Vagina (tissue), 2 donors: ENCODE data around the gene EIF3I. TPM values are rescaled to one million over a fixed set of nuclear protein-coding genes. Genes with fewer than 3 reads are reported as not detected.

Experiments
- DNase-seq, 2 donors: peaks; one replicate each; pipeline ENCODE4 v3.0.0-alpha.2; 2017; ENCODE audit errors: extremely low spot score in 2 of 2
- H3K27ac ChIP-seq: fragments of 200-600 bp; sonication (generic); one replicate; pipeline ENCODE4 v1.5.1; 2019
- H3K27me3 ChIP-seq: fragments of 200-600 bp; sonication (generic); one replicate; pipeline ENCODE4 v1.5.1; 2019
- H3K36me3 ChIP-seq, 2 donors: fragments of 200-600 bp; sonication (generic); one replicate each; pipeline ENCODE4 v1.5.1; 2017 to 2019
- H3K4me1 ChIP-seq: fragments of 200-600 bp; sonication (generic); one replicate; pipeline ENCODE4 v1.5.1; 2019
- H3K4me3 ChIP-seq, 2 donors: fragments of 200-600 bp; sonication (generic); 1 replicate in 1 of 2; 2 replicates in 1 of 2; pipeline ENCODE4 v1.5.1; 2016 to 2019
- H3K9me3 ChIP-seq: fragments of 200-600 bp; sonication (generic); one replicate; pipeline ENCODE4 v1.5.1; 2019
- POLR2A ChIP-seq, 2 donors: fragments of 450-650 bp; IDR thresholded peaks; one replicate each; pipeline ENCODE4 v1.6.1; 2017; ENCODE audit warnings: antibody characterized with exemption in 2 of 2, mild to moderate bottlenecking in 2 of 2, moderate library complexity in 2 of 2
- POLR2AphosphoS5 ChIP-seq, 2 donors: sonication (generic); formaldehyde crosslinking; IDR thresholded peaks; one replicate each; pipeline ENCODE4 v1.9.0; 2017; ENCODE audit warnings: antibody characterized with exemption in 2 of 2, mild to moderate bottlenecking in 2 of 2, low read depth in 1 of 2; ENCODE audit not compliant: insufficient read depth in 1 of 2
- intact Hi-C: fragments of 100-400 bp; cut with DNase I; formaldehyde crosslinking; loops from one replicate; pipeline ENCODE4 v1.15.1; 2023
- total RNA-seq: library from RNA; depleted of rRNA; stranded (reverse); fragments of >200 nt; gene quantifications from one replicate; pipeline ENCODE4 v1.2.3, GENCODE V29; 2016
- TF ChIP-seq, protein P1 (sequence below), 3 experiments: fragments of 450-650 bp in 2 of 3; fragments of 200-600 bp in 1 of 3; sonication (generic) in 1 of 3; IDR thresholded peaks; one replicate each; pipeline ENCODE4 v1.5.1; 2017 to 2019; ENCODE audit warnings: antibody characterized with exemption in 3 of 3, mild to moderate bottlenecking in 2 of 3, moderate library complexity in 2 of 3

Gene EIF3I
- total RNA-seq, 1 donor from 2014 or later = 164 TPM

DNA sequence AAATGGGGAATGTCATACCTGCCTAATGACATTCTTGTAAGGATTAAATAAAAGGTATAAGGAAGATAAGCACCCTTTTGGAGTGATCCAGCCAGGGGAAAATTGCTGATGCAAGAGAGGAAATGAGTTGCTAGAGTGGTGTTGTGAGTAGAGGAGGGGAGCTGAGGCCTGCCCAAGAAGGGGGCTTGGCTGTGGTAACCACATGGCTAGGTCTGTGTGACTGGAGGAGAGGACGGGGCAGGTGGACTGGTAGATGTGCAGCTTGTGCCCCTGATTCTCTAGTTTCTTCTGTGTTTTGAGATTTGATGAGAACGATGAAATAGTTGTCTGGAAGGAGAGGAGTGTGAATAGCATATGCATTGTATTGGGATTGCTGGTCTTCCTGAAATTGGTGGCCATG lies 36.1 kb upstream of the EIF3I start:
- Histone ChIP-seq H3K4me3 (no peak overlapping the region), H3K36me3 (peaks cover 0 to 77% of the 10 kb centered on the region in 2 donors), H3K9me3 (no peaks in the 10 kb centered on the region), H3K4me1 (peaks cover 40% of the 10 kb centered on the region), H3K27ac (no peak overlapping the region), H3K27me3 (no peaks in the 10 kb centered on the region)
- intact Hi-C loops = no loop called here
- TF ChIP-seq POLR2AphosphoS5 (IDR thresholded peaks at IDR 0.05; ENCODE audit: insufficient read depth in 1 of 2, low read depth in 1 of 2) (no peak), POLR2A (IDR thresholded peaks at IDR 0.05) (no peak)
- TF ChIP-seq, protein P1, sequence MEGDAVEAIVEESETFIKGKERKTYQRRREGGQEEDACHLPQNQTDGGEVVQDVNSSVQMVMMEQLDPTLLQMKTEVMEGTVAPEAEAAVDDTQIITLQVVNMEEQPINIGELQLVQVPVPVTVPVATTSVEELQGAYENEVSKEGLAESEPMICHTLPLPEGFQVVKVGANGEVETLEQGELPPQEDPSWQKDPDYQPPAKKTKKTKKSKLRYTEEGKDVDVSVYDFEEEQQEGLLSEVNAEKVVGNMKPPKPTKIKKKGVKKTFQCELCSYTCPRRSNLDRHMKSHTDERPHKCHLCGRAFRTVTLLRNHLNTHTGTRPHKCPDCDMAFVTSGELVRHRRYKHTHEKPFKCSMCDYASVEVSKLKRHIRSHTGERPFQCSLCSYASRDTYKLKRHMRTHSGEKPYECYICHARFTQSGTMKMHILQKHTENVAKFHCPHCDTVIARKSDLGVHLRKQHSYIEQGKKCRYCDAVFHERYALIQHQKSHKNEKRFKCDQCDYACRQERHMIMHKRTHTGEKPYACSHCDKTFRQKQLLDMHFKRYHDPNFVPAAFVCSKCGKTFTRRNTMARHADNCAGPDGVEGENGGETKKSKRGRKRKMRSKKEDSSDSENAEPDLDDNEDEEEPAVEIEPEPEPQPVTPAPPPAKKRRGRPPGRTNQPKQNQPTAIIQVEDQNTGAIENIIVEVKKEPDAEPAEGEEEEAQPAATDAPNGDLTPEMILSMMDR (IDR thresholded peaks at IDR 0.05) = no peak
- DNase-seq = no peak

DNA sequence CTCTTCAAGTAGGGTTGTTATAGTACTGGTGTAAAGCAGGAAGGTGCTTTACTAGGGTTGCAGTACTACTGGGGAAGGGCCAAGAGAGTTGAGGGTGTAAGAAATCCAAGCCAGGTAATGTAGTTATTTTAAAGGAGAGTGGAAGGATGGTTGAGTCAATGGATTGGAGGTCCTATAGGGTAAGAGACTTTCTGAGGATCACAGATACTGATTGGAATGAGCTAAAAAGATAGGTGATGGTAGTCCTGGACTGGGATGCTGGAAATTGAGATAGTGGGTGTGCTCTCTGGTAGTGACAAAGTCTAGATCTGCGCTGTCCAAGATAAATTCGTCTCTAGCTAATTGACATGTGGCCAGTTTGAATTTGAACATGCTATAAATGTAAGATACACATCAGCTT lies 35.7 kb upstream of the EIF3I start:
- no peak overlapping the region for H3K27ac ChIP-seq
- H3K27me3 ChIP-seq = no peaks in the 10 kb centered on the region
- intact Hi-C loops = no loop called here
- H3K9me3 ChIP-seq = no peaks in the 10 kb centered on the region
- H3K36me3 ChIP-seq = peaks cover 0 to 77% of the 10 kb centered on the region in 2 donors
- TF ChIP-seq, protein P1 (IDR thresholded peaks at IDR 0.05) = no peak
- no peak for TF ChIP-seq POLR2AphosphoS5 (IDR thresholded peaks at IDR 0.05; ENCODE audit: insufficient read depth in 1 of 2, low read depth in 1 of 2)
- no peak for TF ChIP-seq POLR2A (IDR thresholded peaks at IDR 0.05)
- H3K4me1 ChIP-seq = peaks cover 36% of the 10 kb centered on the region
- H3K4me3 ChIP-seq = no peak overlapping the region
- no peak for DNase-seq

DNA sequence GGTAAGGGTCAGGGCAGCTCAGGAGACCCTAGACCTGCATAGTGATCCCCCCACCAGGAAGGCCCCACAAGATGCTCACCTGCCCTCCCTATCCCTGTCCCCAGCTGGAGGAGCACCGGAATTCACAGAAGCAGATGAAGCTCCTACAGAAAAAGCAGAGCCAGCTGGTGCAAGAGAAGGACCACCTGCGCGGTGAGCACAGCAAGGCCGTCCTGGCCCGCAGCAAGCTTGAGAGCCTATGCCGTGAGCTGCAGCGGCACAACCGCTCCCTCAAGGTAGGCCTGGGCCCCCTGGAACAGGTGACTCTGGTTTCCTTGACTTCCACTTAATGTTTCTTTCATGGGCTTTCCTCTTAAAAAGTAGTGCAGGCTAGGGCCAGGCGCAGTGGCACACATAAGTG lies 34.4 kb upstream of the EIF3I start:
- no peaks in the 10 kb centered on the region for H3K9me3 ChIP-seq
- no peak for TF ChIP-seq POLR2AphosphoS5 (IDR thresholded peaks at IDR 0.05; ENCODE audit: insufficient read depth in 1 of 2, low read depth in 1 of 2)
- TF ChIP-seq, protein P1 (IDR thresholded peaks at IDR 0.05) = no peak
- TF ChIP-seq POLR2A (IDR thresholded peaks at IDR 0.05) = no peak
- H3K4me1 ChIP-seq = peaks cover 22% of the 10 kb centered on the region
- H3K27me3 ChIP-seq = no peaks in the 10 kb centered on the region
- intact Hi-C loops = no loop called here
- no peak overlapping the region for H3K4me3 ChIP-seq
- DNase-seq = no peak
- no peak overlapping the region for H3K27ac ChIP-seq
- H3K36me3 ChIP-seq = peaks cover 0 to 79% of the 10 kb centered on the region in 2 donors

DNA sequence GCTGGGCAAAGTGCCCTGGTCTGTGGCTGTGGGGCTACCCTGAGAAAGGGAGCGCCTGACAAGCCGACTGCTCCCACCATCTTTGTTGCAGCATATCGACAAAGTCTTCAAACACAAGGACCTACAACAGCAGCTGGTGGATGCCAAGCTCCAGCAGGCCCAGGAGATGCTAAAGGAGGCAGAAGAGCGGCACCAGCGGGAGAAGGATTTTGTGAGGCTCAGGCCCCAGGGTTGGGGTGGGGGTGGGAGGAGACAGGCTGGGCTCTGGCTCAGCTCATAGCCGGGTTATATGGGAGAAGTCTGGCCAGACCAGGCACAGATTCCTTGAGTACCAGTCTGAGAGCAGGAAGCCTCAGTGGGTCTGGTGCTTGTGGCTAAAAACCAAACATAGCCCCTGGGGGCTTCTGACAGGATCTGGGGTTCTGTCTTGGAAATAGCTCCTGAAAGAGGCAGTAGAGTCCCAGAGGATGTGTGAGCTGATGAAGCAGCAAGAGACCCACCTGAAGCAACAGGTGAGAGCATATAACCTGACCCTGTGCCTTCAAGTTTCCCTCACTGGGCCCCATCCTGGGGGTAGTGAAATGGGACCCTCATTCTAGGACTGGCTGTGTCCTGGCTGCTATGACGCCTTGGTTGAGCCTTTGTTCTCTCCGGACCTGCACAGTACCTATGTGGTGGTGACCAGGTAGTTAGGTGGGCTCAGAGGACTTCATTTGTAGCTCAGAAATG lies 29.8 kb upstream of the EIF3I start:
- DNase-seq = no peak

DNA sequence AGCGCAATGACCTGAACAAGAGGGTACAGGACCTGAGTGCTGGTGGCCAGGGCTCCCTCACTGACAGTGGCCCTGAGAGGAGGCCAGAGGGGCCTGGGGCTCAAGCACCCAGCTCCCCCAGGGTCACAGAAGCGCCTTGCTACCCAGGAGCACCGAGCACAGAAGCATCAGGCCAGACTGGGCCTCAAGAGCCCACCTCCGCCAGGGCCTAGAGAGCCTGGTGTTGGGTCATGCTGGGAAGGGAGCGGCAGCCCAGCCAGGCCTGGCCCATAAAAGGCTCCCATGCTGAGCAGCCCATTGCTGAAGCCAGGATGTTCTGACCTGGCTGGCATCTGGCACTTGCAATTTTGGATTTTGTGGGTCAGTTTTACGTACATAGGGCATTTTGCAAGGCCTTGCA lies 27.2 kb upstream of the EIF3I start:
- Histone ChIP-seq H3K9me3 (no peaks in the 10 kb centered on the region), H3K27ac (no peak overlapping the region), H3K27me3 (no peaks in the 10 kb centered on the region), H3K4me1 (peaks cover 8% of the 10 kb centered on the region), H3K36me3 (peaks cover 0 to 76% of the 10 kb centered on the region in 2 donors), H3K4me3 (no peak overlapping the region)
- intact Hi-C loops = no loop called here
- TF ChIP-seq, protein P1 (IDR thresholded peaks at IDR 0.05) = no peak
- TF ChIP-seq POLR2AphosphoS5 (IDR thresholded peaks at IDR 0.05; ENCODE audit: insufficient read depth in 1 of 2, low read depth in 1 of 2) = no peak
- TF ChIP-seq POLR2A (IDR thresholded peaks at IDR 0.05) = no peak
- no peak for DNase-seq

More for the DNA sequence above, 29.8 kb upstream of the EIF3I start:
- Histone ChIP-seq H3K27ac (no peak overlapping the region), H3K36me3 (peaks cover 0 to 94% of the 10 kb centered on the region in 2 donors), H3K9me3 (no peaks in the 10 kb centered on the region), H3K4me1 (no peaks in the 10 kb centered on the region), H3K27me3 (no peaks in the 10 kb centered on the region), H3K4me3 (no peak overlapping the region)
- intact Hi-C loops = no loop called here
- TF ChIP-seq POLR2AphosphoS5 (IDR thresholded peaks at IDR 0.05; ENCODE audit: insufficient read depth in 1 of 2, low read depth in 1 of 2) = no peak
